ENCODE measurements around the gene VPS16.
"Not testable (repeated sequence)": the region's sequence is repeated elsewhere in the genome, so short reads cannot be mapped to it uniquely, and the experiment has no call there.

The VPS16 gene

DNA sequence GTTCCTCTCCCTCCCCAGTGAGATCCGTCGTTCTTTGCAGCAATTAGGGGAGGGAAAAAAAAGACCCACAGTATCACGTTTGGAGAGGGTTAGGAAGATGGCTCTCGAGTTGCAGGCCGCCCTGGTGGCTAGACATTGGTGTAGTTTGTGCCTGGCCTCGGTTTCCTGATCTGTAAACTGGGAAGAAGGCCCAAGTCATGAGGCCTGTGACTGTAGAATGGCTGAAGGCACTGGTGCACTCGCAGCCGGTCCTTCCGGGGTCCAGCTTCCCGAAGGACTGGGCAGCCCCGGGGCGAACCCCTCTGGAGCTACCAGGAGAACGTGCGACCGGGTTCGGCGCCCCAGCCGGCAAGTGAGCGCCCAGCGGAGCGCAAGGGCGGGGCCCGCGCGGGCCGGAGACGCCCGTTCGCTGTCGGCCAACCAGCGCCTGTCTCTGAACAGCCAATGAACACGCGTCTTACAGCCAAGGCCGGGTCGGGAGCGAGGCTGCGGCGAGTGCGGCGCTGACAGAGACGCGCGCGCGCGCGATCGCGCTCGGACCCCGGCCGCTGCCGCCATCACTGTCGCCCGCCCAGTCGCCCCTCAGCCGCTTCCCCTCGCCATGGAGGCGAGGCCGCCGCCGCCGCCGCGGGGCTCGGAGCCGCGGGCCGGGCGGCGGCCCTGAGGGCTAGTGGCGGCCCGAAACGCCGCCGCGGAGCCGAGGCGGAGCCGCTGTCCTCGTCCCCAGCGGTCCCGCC is 32.6 kb downstream of the VPS16 start, which contains the start of gene PTPRA:
TSS of gene PTPRA (plus strand) at position 472 of the 737 bp plus-strand sequence. CDS start 90,797 bp downstream, outside the sequence.
- DNase-seq = peak; percentile 89

DNA sequence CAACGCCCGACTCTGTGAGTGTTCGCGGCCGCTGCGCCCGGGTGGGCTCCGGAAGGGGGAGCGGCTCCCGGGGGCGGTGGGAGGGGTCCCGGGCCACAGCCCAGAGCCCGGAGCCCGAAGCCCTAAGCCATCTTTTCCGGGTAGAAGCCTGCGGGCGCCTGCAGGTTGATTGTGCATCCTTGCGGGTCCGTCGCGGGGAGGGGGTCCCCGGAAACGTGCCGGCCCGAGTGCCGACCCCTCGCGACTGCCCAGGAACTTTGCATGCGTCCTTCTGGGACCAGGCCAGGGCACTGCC is 33.1 kb downstream of the VPS16 start:
- peak; percentile 49 for DNase-seq

DNA sequence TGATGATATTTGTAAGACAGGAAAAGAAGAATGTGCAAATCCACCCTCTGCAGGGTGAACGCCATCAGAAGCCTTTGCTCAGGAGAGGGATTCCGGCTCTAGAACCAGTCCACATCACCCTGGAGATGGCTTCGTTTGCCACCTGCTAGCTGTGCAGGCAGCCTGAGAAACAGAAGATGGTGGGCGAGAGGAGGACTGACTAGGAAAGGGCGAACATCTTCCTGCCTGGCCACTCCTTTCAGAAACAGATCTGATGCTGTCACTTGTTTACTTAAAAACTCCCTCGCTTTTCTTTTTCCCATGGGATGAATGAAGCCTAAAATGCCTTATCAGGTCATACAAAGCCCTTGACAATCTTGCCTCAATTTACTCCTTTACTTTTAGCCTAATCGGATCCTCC is 33.9 kb downstream of the VPS16 start:
- DNase-seq = no peak

DNA sequence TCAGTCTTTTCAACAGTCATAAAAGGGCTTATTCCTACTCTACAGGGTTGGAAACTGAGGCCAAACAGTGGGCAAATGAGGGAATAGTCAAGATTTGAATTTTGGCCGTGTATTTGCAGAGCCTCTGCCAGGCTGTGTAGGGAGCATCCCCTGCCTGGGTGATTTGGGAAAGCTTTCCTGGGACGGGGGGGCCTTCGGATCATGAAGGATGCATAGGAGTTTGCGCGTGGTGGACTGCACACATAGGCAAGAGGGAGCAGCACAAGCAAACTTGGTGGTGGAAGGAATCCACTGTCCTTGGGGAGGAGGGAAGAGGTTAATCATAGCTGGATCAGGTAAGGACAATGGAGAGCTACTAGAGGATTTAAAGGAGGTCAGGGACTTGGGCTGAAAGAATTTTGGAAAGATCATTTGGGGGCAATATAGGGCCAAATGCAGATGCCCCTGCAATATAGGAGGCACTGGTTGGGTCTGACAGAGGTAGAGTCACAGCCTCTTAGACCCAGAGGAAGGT is 35.2 kb downstream of the VPS16 start:
- DNase-seq = no peak

DNA sequence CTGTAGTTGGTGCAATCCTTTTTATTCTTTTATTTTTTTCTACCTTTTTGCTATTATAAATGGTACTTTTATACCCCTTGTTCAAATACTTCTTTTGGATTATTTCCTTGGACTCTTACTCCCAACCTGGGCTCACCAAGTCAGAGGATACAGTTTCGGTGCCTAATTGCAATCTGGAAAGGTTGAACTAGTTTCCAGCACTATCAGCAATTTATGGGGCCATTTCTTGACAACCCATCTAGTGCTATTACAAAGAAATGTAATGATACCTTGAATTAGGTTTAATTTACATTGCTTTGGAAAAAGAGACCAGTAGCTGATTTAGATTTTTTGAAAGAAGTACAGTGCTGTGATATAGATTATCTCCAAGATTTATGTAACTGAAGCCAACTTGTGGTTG is 38.0 kb downstream of the VPS16 start:
- no peak for DNase-seq

DNA sequence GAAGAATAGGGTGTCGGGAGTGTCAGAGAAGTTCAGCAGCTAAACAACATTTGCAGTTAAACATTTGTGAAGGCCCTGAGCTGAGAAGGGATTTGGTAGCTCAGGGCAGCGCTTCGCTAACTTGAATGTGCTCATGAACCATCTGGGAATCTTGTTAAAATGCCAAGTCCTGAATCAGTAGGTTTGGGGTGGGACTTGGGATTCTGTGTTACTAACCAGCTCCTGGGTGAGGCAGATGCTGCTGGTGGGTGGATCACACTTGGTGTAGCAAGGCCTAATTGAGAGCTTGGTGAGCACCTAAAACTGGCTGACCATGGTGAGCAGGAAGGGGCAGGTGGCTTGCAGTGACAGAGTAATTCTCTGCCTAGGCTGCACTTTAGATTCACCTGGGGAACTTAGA is 38.6 kb downstream of the VPS16 start:
- no peak for DNase-seq

DNA sequence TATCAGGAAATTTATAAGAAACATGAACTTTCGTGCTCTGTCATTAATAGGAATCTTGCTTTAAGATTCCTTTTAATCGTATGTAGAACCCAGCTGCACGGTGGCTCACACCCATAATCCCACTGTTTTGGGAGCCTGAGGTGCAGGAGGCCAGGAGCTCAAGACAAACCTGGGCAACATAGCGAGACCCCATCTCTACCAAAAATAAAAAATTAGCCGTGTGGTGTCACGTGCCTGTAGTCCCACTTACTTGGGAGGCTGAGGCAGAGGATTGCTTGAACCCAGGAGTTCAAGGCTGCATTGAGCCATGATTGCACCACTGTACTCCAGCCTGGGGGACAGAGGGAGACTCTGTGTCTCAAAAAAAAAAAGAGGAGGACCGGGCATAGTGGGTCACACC is 40.1 kb downstream of the VPS16 start:
- DNase-seq = no peak

DNA sequence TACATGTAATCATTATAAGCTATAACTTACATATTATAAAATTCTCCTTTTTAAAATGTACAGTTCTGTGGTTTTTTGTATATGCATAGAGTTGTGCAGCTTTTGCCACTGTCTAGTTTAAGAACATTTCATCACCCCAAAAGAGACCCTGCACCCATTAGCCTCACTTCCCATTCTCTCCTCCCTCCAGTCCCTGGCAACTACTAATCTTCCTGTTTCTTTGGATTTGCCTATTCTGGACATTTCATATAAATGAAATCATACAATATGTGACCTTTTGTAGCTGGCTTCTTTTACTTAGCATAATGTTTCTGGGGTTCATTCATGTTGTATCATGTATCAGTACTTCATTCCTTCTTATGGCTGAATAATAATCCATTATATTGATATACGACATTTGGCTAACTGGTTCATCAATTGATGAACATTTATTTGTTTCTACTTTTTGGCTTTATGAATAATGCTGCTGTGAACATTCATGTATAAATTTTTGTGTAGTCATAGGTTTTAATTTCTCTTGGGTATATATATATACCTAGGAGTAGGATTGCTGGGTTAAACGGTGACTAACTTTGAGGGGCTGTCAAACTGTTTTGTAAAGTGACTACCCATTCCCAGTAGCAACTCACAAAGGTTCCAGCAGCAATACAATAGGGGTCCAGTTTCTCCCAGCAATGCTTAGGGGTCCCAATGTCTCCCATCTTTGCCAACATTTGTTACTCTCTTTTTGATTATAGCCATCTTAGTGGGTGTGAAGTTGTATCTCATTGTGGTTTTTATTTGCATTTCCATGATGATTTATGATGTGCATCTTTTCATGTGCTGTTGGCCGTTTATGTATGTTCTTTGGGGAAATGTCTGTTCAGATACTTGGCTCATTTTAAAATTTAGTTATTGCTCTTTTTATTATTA is 43.4 kb downstream of the VPS16 start:
- no peak for DNase-seq

DNA sequence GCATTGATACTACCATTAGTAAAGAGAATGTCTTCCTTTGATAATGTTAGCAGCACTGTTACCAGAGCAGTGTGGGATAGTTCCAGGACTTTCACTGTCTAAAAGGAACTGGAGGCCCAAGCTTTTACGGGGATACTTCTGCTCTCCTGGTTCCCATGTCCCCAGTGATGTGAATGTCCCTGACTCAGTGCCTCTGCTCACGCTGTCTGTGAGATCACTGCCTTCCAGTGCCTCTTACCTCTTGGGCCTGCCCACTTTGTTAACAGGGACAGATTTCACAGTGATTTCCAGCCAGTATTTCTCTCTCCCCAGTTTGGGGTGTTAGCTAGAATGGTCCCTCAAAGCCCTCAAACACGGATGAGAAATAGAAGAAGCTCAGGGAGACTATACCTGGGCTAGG is 47.2 kb downstream of the VPS16 start:
- DNase-seq = no peak

DNA sequence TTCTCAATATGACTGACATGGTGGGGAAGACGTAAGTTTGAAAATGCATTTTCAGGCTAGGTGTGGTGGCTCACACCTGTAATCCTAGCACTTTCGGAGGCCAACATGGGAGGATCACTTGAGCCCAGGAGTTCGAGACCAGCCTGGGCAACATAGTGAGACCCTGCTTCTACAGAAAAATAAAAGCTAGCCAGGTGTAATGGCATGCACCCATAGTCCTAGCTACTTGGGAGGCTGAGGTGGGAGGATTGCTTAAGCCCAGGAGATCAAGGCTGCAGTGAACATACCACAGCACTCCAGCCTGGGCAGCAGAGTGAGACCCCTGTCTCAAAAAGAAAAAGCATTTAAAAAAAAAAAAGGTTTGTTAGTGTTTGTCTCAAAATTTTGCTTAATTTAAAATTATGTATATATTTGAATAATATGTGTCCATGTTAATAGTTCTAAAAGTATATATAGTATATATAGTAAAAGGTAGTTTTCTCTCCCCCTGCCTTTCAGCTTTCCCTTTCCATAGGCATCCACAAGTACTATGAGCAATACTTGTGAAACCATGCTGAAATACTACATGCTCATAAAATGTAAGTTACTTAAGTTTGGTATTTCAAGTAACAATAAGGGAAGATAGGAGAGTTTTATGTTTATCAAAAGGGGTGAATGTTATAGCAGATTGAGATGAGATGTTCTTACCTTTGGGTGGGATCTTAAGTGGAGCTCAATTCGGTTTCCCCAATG is 47.8 kb downstream of the VPS16 start:
- no peak for DNase-seq

DNA sequence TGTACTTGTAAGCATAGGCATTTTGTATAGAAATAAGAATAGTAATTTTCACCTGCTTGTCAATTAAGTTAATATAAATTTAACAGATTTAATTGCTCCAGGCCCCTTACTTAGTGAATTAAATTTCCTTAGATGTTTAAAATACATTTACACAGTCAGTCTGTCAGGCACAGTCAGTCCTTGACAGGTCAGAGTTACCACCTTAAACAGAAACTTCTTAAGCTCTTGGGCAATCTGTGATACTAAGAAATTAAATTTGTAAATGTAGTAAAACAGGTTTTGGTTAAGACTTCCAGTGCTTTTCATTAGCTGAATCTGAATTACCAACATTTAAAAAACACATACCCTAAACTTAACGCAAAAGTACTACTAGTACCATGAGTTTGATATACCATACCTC is 48.7 kb downstream of the VPS16 start:
- no peak for DNase-seq

DNA sequence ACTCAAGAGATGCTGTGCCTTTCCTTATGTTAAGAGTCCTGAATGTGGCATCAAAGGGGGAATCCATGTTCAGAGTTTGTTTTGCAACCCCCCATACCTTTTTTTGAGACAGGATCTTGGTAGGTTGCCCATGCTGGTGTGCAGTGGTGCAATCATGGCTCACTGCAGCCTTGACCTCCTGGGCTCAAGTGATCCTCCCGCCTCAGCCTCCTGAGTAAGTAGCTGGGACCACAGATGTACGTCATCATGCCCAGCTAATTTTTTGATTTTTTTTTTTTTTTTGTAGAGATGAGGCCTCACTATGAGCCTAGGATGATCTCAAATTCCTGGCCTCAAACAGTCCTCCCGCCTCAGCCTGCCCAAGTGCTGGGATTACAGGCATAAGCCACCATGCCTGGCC is 49.3 kb downstream of the VPS16 start:
- DNase-seq = no peak

DNA sequence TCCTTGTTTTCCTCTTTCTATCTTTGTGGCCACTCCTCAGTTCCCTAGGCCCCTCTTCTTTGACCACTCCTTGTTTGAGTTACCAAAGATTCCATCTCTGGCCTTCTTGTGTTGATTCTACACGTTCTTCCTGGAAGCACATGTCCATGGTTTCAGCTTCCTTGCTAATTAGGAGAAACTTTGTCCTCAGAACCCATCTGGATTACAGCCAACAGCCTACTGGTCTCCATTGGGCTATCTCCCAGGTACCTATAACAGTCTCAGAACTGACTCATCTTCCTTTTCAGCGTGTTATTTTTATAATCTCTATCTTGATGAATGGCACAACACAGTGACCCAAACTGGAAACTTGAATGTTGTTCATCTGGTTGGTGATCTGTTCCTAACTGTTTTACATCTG is 50.2 kb downstream of the VPS16 start:
- DNase-seq = no peak

DNA sequence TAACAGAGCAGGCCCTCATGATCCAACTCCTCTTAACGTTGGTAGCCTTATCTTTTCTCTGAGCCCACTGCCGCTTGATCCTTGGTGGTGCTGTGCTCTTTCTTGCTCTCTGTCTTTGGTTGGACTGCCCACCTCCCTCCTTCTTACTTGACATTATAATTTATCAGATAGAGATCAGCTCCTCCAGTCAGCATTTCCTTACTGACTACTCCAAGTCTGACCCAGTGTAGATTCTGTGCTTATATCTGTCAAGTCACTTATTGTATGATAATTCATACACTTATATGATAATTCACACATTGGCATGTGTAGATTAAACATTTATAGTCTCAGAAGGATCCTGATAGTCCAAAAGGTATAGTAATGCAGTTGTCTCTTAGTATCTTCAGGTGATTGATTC is 50.8 kb downstream of the VPS16 start:
- DNase-seq = no peak

DNA sequence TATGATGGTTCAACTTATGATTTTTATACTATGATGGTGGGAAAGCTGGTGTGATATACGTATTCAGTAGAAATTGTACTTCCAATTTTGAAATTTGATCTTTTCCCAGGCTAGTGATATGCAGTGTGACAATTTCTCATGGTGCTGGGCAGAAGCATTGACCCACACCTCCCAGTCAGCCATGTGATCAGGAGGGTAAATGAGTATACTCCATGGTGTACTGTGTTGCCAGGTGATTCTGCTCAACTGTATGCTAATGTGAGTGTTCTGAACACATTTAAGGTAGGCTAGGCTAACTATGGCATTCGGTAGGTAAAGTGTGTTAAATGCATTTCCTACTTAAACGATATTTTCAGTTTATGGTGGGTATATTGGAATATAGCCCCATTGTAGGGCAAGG is 51.8 kb downstream of the VPS16 start:
- no peak for DNase-seq

DNA sequence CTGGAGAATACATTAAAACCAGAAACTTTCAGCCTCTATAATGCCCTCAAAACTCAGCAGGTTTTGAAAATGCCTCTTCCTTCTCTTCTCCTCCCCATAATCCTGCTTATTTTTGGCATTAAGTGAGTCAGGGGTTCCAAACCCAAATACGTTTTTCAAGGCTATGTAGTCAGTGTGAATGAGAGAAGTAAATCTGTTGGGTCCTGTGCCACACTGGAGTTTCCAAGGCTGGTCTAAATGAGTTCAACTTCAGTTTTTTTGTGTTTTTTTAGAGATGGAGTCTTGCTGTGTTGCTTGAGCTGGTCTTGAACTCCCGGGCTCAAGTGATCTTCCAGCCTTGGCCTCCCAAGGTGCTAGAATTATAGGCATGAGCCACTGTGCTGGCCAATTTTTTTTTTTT is 53.7 kb downstream of the VPS16 start:
- DNase-seq = no peak

DNA sequence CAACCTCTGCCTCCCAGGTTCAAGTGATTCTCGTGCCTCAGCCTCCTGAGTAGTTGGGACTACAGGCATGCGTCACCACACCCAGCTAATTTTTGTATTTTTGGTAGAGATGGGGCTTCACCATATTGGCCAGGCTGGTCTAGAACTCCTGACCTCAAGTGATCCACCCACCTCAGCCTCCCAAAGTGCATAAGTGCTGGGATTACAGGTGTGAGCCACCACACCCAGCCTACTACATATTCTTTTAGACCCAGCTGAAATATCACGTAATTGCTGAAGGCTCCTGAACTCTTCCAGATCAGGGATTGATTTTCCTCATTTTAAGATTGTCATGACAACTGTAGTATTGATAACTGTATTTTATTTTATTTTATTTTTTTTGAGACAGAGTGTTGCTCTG is 54.6 kb downstream of the VPS16 start:
- DNase-seq = not testable (repeated sequence)

DNA sequence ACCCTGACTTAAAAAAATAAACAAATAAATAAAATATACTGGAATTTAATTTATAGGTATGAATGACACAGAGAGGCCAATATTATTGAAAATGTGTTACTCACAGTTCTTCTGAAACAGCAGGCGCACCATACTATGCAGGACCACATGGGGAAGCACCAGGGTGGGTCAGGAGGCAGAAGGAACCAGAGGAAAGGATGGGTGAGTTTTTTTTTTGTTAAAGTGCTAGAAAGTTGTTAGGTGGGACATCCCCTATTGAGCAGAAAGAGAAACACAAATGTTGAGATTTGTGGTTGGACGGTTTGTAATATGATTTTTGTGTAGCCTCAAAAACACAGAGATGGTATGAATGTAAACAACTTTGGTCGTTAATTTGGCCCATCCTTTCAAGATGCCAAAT is 58.7 kb downstream of the VPS16 start:
- no peak for DNase-seq

DNA sequence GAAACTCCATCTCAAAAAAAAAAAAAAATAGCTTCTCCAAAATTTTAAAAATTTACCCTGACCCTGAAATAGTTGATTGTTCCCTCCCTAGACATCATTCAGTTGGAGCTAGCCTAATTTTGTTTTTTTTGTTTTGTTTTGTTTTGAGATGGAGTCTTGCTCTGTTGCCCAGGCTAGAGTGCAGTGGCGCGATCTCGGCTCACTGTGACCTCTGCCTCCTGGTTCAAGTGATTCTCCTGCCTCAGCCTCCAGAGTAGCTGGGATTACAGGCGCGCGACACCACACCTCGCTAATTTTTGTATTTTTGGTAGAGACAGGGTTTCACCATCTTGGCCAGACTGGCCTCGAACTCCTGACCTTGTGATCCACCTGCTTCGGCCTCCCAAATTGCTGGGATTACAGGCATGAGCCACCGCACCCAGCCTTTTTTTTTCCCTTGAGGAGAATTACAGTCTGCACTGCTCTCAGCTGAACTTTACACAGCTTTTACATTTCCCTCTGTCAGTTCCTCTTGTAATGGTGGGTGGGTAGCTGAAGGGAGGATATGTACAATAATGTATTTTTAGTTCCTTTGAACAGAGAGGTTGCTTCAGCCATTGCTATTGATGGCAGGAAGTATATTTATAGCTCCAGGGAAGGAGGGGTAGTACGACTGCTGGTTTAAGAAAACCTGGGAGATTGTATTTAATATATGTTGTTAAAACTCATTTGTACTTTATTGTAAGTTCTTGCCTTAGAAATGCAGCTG is 60.5 kb downstream of the VPS16 start:
- DNase-seq = no peak

DNA sequence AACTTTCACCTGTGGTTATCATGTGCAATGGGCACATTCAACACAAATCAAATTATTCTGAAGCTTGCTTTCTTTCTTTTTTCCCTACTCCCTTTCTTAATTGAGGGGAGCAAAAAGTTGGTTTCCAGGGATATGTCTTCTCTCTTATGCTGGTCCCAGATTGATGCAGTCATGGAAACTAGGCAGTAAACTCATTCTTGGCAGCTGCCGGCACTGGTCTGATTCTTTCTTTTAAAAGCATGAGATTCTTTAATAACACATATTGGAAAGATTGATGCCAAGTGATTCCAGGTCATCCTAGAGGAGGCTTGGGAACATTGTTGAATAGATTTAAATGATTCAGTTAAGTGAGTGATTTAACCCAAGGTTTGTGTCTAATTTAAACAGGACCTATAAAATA is 61.7 kb downstream of the VPS16 start:
- no peak for DNase-seq

DNA sequence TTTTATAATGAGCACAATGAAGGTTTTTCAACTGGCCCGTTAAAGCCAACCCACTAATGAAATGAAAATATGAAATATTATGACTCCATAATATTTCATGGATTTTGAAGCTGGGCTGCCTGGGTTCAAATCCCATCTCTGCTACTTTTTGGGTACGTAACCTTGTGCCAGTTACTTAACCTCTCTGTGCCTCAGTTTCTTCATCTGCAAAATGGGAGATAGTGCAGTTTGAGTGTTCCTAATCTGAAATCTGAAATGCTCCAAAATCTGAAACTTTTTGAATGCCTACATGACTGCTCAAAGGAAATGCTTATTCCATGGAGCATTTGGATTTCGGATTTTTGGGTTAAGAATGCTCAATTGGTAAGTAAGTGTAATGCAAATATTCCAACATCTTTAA is 62.3 kb downstream of the VPS16 start:
- no peak for DNase-seq

DNA sequence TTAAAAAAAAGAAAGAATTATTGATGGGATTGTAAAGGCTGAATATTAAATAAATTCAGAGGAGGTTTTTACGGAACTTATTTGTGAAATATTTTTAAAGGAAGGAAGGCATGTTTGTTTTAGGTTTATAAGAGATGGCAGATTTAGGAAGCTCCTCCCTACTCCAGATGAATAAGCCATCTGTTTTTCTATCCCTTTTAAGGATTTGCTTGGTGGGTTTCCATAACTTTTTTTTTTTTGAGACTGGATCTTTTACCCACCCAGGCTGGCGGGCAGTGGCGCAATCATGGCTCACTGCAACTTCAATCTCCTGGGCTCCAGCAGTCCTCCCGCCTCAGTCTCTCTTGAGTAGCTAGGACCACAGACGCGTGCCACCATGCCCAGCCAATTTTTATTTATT is 63.1 kb downstream of the VPS16 start:
- DNase-seq = no peak

DNA sequence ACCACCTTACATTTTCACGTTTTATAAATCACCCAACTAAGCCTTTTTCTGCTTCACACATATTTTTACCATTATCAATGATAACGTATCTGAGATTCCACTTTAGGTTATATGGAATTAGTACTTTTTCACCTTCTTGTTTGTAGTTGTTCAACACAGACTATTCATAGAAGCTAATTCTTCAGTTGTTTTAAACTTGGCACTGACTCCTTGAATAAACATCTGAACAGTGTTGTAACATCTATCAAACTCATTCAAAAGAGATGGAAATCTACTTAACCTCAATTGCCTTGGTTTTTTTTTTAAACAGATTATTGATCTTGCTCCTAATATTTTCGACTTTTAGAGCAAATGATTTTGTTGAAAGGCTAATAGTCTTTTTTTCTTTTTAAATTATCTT is 67.0 kb downstream of the VPS16 start:
- DNase-seq = no peak

Data from stimulated activated CD4-positive, alpha-beta T cell treated with anti-CD3 and anti-CD28 coated beads, Interleukin-12 subunit alpha, Interleukin-12 subunit beta, amount 100 ng/mL, for 4 hours (primary cell).